Stimulated activated naive CD4-positive, alpha-beta T cell (primary cell): ENCODE results near the gene IL22.

Experiments
- DNase-seq, 6 experiments: peaks; one replicate each; lab custom pipeline; 2025; lab: John Stamatoyannopoulos, UW

The IL22 gene

DNA sequence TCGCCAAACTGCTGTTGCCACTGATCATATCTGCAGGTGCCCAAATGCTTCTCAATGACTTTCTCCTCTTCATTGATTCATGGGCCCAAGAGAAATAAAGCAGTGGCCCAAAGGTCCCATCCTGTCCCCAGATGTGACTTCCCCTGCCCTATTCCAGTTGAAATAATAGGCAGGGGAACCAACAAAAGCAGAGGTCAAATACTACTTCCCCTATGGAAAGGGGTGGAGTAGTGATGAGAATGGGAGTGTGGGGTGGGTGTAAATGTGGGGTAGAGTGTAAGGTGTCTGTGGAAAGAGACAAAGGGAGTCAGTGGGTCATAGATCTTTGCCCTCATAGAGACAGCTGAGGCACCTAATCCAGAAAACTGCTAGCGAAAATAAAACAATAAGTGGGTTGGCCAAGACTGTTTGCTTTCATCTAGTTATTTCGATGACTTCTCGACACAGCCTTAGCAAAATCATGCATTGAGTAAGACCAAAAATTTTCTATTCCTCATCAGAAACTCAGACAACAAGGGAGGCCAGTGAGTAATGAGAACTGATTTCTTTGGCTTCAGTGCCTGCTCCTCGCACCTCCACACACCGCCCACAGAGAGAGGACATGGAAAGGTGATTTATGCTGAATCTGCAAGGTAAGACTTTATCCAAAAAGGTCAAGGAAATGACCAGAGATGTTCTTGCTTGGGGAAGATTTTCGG is 10.9 kb upstream of the IL22 start:
- no peak for DNase-seq

DNA sequence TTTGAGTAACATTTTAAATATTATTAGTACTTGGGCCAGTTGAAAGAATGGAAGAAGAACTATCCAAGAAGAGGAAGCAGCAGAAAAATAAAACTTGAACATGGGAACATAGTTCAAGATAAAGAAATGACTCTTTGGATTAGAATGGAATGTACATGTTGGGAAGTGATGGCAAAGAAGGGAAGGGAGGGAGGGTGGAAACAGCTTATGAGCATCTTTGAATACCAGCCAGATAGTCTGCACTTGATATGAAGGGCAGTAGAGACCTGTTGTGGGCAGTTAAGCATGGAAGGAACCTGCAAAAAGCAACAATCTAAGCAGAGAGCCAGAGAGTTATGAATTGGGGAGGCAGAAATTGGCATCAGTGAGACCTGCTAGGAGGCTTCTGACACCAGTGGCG is 10.0 kb upstream of the IL22 start:
- DNase-seq = no peak

DNA sequence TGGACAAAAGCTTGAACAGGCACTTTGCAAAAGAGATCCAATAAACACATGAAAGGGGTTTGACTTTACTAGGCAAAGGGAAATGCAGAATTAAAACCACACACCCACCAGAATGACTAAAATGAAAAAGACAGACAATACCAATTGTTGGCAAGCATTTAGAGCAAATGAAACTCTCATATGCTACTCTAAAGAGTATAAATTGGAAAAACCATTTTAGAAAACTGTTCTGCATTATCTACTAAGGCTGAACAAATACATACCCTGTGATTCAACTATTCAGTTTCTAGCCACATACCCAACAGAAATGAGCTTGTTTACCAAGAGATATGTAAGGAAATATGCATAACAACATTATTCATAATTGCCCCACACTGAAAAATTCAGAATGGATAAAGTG is 8.5 kb upstream of the IL22 start:
- DNase-seq = no peak

DNA sequence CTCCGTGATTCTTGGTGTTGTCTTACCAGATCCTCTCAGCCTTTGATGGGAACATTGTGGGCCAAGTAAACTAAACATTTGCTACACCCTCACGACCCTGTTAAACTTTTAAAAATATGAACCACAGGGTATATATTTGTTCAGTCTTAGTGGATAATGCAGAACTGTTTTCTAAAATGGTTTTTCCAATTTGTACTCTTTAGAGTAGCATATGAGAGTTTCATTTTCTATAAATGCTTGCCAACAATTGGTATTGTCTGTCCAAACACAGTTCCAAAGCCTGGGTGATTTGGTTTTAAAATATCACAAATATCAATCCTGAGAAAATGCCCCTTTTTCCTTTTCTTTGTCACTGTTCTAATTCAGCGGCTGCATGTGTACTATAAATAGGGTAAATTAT is 6.7 kb upstream of the IL22 start:
- no peak for DNase-seq

DNA sequence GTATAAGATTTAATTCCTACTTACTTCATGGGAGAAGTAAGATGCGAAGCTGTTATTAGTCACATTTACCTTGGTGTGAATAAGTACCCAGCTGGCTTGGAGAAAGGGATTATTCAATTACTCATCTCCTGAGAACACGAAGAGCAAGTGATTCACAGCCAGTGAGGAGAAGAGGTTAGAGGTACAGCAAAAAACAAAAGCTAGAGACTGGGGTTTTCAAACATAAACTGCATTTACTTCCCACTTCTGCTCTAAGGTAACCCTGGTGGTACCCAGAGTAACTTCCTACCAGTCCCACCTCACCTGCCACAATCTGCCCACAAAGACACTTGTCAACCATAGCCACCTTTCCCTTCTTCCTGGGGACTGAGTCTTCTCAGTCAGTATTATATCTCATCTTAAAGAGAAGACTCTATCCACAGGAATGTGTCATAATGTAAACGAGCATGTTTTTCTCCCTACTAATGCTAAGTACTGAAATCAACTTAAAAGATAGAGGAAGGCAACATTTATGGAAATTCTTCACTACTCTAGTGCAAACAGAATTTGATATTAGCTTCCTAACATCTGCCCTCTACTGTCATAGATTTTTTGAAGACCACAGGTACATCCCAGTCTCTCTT is 6.0 kb upstream of the IL22 start:
- DNase-seq = no peak

DNA sequence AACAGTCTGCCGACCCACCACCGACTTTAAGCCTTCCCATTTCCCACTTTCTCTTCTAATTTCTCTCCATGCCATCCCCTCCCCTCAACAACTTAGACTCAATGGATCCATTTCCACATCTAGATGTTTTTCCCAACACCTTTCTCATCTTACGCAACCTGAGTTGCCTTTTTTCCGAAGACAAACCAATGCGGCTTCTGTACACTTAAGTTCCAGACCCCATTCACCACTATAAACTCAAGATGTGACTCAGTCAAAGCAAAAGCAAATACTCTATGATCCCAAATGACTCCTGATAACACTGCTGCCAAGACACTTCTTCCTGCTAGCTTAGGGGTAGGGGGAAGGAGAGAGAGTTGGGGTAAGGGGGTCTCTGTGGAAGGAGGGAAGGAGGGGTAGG is 1.3 kb downstream of the IL22 start:
- DNase-seq = no peak

DNA sequence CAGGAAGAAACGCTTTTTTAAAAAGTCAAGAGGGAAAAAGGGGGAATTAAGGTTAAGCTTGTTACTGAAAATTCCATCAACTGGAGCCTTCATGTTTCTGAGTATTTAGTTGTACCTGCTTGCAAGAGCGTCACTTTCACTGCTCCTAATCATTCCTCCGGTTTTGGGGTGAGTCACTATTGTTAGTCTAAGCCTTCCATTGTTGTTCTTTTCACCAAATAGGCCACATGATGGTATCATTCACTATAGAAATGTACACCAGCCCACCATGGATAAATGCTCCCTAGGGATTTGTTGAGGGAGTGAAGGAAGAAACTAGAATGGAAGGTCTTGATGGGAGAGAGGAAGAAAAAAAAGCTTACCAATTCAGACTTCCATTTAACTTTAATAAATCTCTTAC is 3.0 kb downstream of the IL22 start:
- no peak for DNase-seq

DNA sequence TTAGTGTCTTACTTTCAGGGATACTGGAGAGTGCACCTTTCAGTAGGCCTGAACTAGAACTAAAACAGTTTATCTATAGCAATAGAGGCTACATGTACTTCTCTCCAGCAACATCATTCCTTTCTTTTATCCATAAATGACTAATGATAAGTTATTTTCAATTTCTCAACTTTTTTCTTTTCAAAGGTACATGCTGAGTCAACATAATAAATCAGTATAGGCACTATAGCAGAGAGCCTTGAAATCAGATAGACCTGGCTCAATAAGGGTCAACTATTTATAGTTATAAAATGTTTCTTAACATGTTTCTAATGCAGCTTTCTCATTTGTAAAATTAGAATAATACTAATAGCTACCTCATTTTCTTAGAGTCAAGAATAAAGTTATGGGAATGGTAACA is 5.6 kb downstream of the IL22 start:
- DNase-seq = no peak

DNA sequence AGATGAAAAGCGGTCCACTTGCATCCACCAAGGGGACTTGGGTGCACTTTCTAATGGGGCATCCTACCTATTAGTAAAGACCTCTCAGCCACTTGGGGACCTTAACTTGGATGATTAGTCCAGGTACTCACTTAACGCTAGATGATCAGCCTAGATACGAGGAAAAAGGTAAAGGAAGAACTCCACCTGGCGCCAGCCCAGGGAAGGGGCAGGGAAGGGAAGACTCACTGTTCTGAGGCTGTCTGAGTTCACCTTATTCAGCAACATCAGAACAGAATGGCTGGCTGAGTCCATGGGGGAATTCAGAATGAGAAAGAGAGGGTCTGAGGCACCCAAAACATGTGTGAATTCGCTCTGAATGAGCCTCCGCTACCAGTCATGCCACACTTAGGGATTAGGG is 7.1 kb downstream of the IL22 start:
- no peak for DNase-seq

DNA sequence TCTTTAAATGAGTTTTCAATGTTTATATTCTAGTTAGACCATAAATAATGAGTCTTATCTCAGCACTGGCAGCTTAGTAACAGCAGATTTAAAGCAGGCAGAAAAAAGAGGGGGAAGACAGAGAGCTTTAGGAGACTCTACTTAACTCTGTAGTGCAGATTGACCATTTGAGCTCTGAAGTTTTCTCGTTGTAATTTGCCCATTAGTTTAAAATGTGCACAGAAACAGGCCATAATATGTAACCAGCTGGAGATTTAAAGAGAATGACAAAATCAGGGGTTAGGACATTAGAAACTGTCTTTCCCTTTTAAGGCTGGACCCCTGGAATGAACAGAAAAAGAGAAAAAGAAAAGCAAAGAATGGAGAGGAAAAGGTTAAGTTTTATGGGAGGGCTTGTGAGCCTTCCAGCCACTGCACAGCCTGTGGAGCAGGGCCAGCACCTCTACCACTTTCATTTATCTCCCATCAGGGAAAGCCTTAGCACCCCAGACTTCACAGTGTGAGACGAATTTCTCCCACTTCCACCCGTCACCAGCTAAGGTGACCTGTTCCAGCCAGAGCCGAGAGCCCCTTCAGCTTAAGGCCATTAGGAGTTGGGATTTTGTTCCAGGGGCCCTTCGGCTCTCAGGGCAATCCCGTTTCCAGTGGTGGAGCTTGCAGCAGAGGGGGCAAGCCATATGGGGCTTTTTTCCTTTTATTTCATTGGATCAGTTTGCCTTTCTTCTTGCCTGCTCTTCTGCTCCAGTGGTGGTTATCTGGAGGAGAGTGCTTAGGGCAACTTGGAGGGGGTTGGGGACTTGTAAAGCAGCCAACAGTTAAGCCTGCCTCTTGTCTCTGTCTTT is 8.0 kb downstream of the IL22 start:
- no peak for DNase-seq

DNA sequence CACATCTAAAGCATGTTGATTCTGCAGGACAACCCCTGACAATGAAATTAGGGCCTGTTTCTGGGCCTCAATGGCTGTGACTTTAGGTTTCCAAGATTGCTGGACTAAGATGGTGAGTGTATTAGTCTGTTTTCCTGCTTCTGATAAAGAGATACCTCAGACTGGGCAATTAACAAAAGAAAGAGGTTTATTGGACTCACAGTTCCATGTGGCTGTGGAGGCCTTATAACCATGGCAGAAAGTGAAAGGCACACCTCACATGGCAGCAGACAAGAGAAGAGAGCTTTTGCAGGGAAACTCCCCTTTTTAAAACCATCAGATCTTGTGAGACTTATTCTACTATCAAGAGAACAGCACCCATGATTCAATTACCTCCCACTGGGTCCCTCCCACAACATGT is 10.6 kb downstream of the IL22 start:
- no peak for DNase-seq

DNA sequence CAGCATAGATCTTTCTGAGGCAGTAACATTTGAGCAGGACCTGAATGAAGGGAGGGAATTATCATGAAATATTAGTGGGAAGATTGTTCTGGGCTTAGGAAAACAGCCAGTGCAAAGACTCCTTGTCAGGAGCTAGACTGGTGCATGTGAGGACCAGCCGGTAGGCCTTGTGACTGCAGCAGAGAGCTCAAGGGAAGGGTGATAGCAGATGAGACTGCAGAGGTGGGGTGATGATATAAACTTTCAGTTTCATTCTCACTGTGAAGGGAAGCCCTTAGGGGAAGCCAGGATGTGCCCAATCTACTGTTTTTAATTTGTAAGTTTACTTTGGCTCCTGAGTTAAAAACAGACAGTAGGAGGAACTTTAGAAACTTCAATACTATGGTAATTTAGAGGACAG is 12.4 kb downstream of the IL22 start:
- DNase-seq = peak in 5 of 6 experiments; percentile 9 to 69 (median 46)

DNA sequence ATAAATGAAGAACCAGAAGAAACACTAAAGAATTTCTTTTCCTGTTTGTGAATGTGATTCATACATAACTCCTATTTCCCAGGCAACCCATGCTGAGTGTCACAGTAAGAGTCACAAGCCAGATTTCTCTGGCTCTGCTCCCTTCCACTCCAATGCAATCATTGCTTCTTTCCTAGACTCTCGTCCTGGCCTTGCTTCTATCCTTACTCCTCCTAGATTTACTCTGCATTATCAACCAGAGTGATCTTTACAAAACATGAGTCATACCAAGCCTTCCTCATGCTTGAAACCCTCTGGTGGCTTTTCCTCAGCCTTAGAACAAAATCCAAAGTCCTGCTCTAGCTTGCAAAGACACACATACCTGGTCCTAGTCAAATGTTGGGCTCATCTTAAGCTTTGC is 13.3 kb downstream of the IL22 start:
- DNase-seq = no peak

DNA sequence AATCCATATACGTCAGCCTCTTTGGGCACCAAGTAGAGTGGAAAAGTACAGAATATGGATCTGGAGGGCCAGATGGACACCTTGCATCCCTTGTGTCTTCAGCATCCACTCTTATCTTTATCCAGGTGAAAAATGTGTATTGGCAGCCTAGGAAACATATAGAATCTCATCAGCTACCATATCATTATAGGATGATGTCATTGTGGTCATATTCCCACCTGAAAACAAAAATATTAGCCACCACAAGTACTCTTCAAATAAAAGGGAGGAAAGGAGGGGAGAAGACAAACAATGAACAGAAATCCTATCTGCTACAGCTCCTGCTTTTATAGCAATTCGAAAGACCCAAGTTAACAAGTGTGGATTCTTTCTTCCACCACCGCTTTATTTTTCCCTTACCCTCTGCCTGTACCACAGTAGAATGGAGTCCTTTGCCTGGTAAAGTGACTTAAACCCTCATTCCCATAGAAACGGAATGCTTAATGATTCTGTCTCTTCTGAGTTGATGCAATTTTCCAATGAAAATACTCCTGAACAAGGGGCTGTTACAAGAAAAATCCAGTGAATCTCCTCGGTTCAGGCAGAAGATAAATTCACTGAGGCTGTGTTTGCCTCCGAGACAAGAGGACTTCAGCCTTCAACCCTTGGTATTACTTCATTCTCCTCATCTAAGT is 14.0 kb downstream of the IL22 start:
- no peak for DNase-seq

DNA sequence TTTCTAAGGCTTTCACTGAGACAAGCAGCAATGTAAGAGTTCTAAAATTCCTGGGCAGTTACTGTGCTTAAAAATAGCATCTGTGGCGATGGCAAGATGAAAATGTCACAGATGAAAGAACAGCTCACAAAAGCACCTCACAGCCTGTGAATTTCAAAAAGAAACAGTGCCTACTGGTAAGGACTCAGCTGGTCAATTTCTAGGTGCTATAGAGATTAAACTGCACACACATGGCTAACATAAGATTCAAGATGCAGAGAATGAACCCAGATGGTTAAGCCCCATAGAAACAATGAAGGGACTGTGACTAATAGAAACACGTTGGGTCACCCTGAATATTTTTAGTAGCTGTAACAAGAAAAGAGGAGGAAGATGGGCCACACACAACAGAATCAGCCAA is 15.8 kb downstream of the IL22 start:
- no peak for DNase-seq

DNA sequence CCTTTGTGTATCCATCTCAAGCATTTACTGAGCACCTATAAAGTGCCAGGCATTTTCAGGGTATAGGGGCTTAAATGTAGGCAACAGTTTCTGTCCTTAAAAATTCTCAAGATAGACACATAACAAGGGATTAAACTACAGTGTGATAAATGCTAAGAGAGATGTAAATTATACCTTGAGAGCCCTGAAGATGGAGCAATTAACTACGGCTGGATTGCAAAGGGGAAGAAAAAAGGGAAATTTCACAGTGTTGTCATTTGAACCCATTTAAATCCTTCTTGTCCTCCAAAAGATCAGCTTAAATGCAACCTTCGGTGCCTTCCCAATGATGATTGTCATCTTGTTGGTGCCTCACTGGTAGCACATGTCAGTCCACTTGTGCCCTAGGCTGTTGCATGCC is 16.3 kb downstream of the IL22 start:
- no peak for DNase-seq

DNA sequence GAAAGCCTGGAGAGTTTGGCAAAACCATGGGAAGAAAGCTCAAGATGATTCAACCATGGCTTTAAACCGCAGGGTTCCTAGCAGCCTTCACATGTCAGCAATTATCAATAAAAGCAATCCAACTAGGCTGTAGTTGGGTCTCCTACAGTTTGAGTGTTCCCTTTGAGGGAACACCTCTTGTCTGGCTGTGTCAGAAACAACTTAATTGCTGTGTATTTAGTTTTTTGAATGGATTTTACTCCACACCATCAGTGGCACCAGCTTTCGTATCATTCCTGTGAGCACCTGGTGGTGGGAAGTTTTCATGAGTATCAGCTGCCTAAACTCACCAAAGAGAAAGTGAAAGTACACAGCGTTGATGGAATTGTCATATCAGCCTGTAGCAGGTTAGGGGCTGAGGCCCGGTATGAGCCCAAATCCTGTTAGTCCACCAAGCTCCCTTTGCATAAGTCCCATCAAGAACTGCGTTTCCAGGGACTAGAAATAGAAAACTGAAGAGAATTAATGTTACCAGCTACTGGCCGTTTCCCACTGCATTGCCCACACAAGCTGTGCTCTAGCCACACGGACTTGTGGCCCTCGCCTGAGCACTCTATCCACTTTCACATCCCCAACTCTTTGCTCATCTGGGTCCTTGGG is 16.9 kb downstream of the IL22 start:
- DNase-seq = peak; percentile 10 to 69 (median 42)

DNA sequence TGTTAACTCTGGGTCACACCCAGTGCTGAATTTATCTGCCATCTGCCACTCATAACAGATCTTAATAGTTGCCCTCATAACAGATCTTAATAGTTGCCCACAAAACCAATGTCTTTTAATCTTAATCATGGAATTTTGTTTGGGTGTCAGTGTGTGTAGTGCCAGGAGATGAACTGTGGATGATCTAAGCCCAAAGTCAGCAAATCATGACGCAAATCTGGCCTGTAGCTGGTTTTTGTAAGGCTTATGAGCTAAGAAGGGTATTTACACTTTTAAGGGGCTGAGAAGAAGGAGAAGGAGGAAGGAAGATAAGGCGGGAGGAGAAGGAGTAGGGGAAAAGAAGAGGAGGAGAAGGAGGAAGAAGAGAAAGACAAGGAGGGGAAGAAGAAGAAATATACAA is 17.8 kb downstream of the IL22 start:
- no peak for DNase-seq

DNA sequence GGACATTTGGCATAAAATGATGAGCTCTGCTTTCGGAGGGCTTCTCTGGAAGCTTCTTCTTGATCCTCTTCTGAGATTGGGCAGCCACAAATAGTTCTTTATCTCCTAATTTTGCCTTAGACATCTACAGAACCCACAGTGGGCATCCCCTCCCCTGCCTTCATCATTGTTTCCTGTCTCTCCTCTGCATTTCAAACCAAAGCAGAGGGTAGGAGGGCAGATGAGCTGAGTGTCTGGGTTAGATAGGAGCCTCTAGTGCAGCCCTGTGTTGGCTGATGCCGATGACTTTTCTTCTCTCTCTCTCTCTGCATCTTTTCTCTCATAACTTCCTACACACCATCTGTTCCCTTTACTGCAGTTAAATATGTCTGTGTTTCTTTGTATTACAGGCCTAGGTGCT is 19.3 kb downstream of the IL22 start:
- no peak for DNase-seq

DNA sequence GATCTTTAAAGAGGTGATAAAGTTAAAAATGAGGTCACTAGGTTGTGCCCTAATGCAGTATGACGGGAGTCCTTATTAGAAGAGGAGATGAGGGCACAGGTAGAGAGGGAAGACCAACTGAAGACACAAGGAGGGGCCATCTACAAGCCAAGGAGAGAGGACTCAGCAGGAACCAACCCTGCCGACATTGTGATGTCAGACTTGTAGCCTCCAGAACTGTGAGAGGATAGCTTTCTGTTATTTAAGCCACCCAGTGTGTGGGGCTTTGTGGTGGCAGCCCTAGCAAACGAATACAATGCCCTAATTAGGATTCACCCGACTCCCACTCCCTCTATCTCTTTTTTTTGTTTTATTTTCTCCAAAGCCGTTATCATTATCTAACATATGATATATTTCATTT is 19.9 kb downstream of the IL22 start:
- no peak for DNase-seq

DNA sequence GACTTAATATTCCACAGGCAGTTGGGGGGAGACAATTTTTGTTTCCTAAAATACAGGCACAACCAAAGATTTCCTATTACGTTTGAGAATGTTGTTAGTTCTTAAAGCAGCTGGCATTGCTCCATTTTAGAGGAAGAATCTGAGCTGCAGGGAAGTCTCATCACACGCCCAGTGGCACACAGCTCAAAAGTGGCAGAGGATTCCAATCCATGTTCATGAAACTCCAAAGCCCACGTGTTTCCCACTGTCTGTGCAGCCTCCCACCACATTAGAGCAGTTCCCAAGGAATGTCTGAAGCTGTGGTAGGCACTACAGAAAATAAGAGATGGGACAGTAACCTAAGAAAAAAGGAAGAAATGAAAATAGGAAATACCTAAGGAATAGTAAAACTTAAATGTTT is 21.7 kb downstream of the IL22 start:
- no peak for DNase-seq

DNA sequence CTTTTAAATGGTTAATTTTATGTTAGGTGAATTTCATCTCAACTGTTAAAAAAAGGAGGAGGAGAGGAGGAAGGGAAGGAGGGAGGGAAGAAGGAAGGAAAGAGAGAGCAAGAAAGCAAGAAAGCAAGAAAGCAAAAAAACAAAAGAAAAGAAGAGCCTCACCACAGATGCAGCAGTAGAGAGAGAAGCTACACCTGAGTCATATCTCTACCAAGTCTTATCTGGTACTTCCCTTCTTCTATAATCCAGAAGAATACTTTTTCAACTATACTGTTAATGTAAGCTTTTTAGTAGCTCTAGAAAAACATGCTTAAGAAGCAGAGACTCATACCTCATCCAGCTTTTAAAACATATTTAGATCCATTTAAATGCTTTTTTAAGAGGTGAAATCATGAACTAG is 22.2 kb downstream of the IL22 start:
- DNase-seq = no peak
